Measurements from ENCODE around the gene LAMB4. TPM values are rescaled to one million over a fixed set of nuclear protein-coding genes. Genes with fewer than 3 reads are reported as not detected.

Gene LAMB4
- total and polyA plus RNA-seq, 2 of the 8 experiments (the other 6 are each of a cell fraction or from before 2014, with no cell fraction given) = not detected

DNA sequence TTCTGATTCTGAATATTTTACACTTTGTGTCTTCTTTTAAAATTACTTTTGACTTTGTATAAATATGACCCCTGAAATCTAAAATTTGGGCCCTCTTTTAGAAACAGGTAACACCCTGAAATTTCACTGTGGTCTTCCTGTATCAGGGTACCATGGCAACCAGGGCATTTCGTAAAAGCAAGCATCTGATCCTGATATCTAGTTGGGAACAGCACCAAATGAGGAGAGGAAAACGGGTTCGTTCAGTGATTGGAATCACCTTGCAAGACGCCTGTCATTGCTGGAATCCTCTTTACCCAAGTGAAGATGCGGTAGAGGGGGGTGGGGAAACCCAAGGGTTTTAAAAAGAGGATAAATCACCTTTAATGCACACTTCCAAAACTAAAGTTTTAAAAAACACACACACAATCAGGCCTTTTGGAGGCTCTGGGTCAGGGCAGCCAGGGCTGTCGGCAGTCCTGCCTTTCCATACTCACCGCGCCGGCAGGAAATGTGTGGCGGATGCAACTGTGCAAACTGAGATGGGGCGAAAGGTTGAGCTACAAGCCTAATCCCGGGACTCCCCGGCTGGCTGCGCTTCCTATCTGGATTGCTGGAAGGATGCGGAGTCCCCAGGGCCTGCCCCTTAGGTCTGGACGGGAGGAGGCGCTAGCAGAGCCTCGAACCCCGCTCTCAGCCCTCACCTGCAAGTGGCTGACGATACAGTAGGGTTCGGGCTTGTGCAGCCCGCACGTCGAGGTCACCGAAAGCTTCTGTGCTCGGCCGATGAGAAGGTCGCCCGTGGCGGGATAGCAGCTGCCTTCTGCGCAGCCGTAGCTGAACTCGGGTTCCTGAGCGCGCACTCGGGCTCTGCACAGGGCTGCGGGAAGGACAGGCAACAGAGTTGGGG lies 129.0 kb downstream of the LAMB4 start:
- Histone ChIP-seq H3K18ac (ENCODE audit: extremely low read depth, low read length) (peak overlapping the region; percentile 90; the same call in 1 of the 2 replicates), H3K4ac (replicated peaks; ENCODE audit: insufficient read length, low read depth, low read length) (peak overlapping the region; percentile 70), H4K91ac (replicated peaks; ENCODE audit: insufficient read length, low read length) (no peak overlapping the region), H2BK120ac (replicated peaks; ENCODE audit: low read depth, low read length) (no peak overlapping the region), H4K8ac (ENCODE audit: extremely low read depth, insufficient read depth, low read length) (peak overlapping the region; percentile 19), H2BK5ac (ENCODE audit: low read depth, low read length) (no peak overlapping the region), H3K56ac (replicated peaks; ENCODE audit: insufficient read length, low read depth, low read length) (no peak overlapping the region), H2AK5ac (ENCODE audit: low read depth, low read length) (no peak overlapping the region), H2BK20ac (ENCODE audit: low read length) (no peak overlapping the region), H3K4me1 (replicated peaks in 1 of 4; ENCODE audit: control insufficient read depth in 3 of 4, insufficient read depth in 4 of 4, low read length in 3 of 4) (peaks cover 7 to 21% (median 11%) of the 10 kb centered on the region in 4 experiments), H3K23me2 (ENCODE audit: low read depth, low read length) (peaks cover 23% of the 10 kb centered on the region), H3K79me1 (ENCODE audit: low read depth, low read length) (no peaks in the 10 kb centered on the region), H3K9ac (replicated peaks in 1 of 4; ENCODE audit: extremely low read depth in 1 of 4, low read depth in 3 of 4, low read length in 3 of 4) (peak overlapping the region in 1 of 4 experiments; percentile 22; a peak in 2 of 7 replicates), H2BK15ac (ENCODE audit: low read length) (no peak overlapping the region), H3K9me3 (ENCODE audit: insufficient read depth in 2 of 2, low read depth in 1 of 2, low read length in 1 of 2) (no peaks in the 10 kb centered on the region; a peak in 1 of 4 replicates), H3K27me3 (replicated peaks in 1 of 4; ENCODE audit: control insufficient read depth in 3 of 4, extremely low read depth in 1 of 4, insufficient read depth in 3 of 4, low read length in 3 of 4) (peaks cover 27 to 59% (median 54%) of the 10 kb centered on the region in 4 experiments), H3K4me3 (ENCODE audit: extremely low read depth in 1 of 4, insufficient read depth in 2 of 4, low read depth in 3 of 4, low read length in 4 of 4) (peak overlapping the region; percentile 40 to 92 (median 69)), H3K79me2 (ENCODE audit: control insufficient read depth in 1 of 2, insufficient read depth in 2 of 2, low read length in 2 of 2) (no peaks in the 10 kb centered on the region), H2AFZ (ENCODE audit: low read length) (no peak overlapping the region), H4K5ac (ENCODE audit: insufficient read length, low read depth, low read length) (no peak overlapping the region), H3K4me2 (ENCODE audit: insufficient read depth in 1 of 2, low read depth in 2 of 2, low read length in 2 of 2) (peak overlapping the region; percentile 91 to 98), H3K36me3 (ENCODE audit: control insufficient read depth in 2 of 4, insufficient read depth in 4 of 4, low read length in 3 of 4) (peaks cover 0 to 10% (median 2%) of the 10 kb centered on the region in 4 experiments; a peak in 3 of 8 replicates), H3K23ac (ENCODE audit: insufficient read length) (no peak overlapping the region), H4K20me1 (replicated peaks in 1 of 2; ENCODE audit: control insufficient read depth in 1 of 2, insufficient read depth in 2 of 2, low read length in 2 of 2) (peaks cover 3% of the 10 kb centered on the region in 2 experiments), H3K27ac (ENCODE audit: low read depth, low read length) (no peak overlapping the region), H3K14ac (ENCODE audit: insufficient read length) (no peak overlapping the region), H2BK12ac (ENCODE audit: low read depth, low read length) (peak overlapping the region; percentile 87; the same call in 1 of the 2 replicates)
- WGBS, 2 experiments (ENCODE audit: extremely low coverage in 1 of 2, insufficient coverage in 1 of 2, insufficient read length in 1 of 2, insufficient replicate concordance in 2 of 2, low coverage in 1 of 2, low lambda C conversion rate in 2 of 2, missing lambda C conversion rate in 1 of 2) = 10% methylated on average over 37 of the region's 37 CpGs; no CpG with 5 or more reads in 1 of the 2 experiments
- DNase-seq (ENCODE audit: low read depth in 1 of 2, low spot score in 2 of 2) (peak; percentile 71 to 77), FAIRE-seq (no peak)
- POLR2A ChIA-PET (ENCODE audit: partially characterized antibody) = interaction anchor here (0.9 to 2.8 kb wide), 3 partner anchors 17 to 78 kb away, joined by 3 to 18 read pairs (median 4); no protein-coding TSS in a partner anchor
- CTCF ChIA-PET (ENCODE audit: partially characterized antibody) = interaction anchor here (0.6 to 2.9 kb wide), 14 partner anchors 14 to 147 kb away, joined by 3 to 21 read pairs (median 4); no protein-coding TSS in a partner anchor
- TF ChIP-seq RAD21 (IDR thresholded peaks at IDR 0.05 in 1 of 2, conservative IDR thresholded peaks at IDR 0.05 in 1 of 2; ENCODE audit: low read depth in 2 of 2, low read length in 2 of 2) (peak; percentile 34 to 58; a peak in 3 of 4 replicates), FOSL1 (IDR thresholded peaks at IDR 0.05; ENCODE audit: insufficient read depth, low read depth, low read length) (no peak), CREB1 (IDR thresholded peaks at IDR 0.05) (no peak), TCF12 (IDR thresholded peaks at IDR 0.05; ENCODE audit: low read depth, low read length) (0 out of 2 replicates have a peak, but pooled peaks have one; percentile 37), MAFK (IDR thresholded peaks at IDR 0.05; ENCODE audit: low read depth, low read length) (no peak), GABPA (IDR thresholded peaks at IDR 0.05; ENCODE audit: borderline replicate concordance, insufficient read depth, low read length) (0 out of 2 replicates have a peak, but pooled peaks have one; percentile 22), CHD2 (IDR thresholded peaks at IDR 0.05; ENCODE audit: low read length) (no peak), TBP (IDR thresholded peaks at IDR 0.05; ENCODE audit: low read depth, low read length) (peak; percentile 70)
- TF ChIP-seq, protein P1, sequence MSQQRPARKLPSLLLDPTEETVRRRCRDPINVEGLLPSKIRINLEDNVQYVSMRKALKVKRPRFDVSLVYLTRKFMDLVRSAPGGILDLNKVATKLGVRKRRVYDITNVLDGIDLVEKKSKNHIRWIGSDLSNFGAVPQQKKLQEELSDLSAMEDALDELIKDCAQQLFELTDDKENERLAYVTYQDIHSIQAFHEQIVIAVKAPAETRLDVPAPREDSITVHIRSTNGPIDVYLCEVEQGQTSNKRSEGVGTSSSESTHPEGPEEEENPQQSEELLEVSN (IDR thresholded peaks at IDR 0.05) = peak; percentile 63

All from H1 (cell line).